ENCODE measurements around the gene NTN1.

NTN1 gene

GRCh38 chr17:9162275-9162985, 141.1 kb downstream of the NTN1 start:
- DNase-seq (ENCODE audit: low read depth) = no peak

GRCh38 chr17:9166788-9167187, 145.5 kb downstream of the NTN1 start:
- no peak for DNase-seq (ENCODE audit: low read depth)

GRCh38 chr17:9167379-9167778, 146.1 kb downstream of the NTN1 start:
- DNase-seq (ENCODE audit: low read depth) = no peak

GRCh38 chr17:9169116-9169515, 147.8 kb downstream of the NTN1 start:
- no peak for DNase-seq (ENCODE audit: low read depth)

- DNase-seq (ENCODE audit: low read depth) = no peak
These were observed 149.0 kb downstream of the NTN1 start for GRCh38 chr17:9170336-9170735.

- DNase-seq (ENCODE audit: low read depth) = no peak
These were observed 149.5 kb downstream of the NTN1 start for GRCh38 chr17:9170853-9171252.

GRCh38 chr17:9173386-9173983, 152.2 kb downstream of the NTN1 start:
- no peak for DNase-seq (ENCODE audit: low read depth)

- DNase-seq (ENCODE audit: low read depth) = no peak
These were observed 153.0 kb downstream of the NTN1 start for GRCh38 chr17:9174312-9174711.

GRCh38 chr17:9174779-9175574, 153.7 kb downstream of the NTN1 start:
- no peak for DNase-seq (ENCODE audit: low read depth)

GRCh38 chr17:9175700-9176467, 154.6 kb downstream of the NTN1 start:
- DNase-seq (ENCODE audit: low read depth) = no peak

- DNase-seq (ENCODE audit: low read depth) = no peak
These were observed 155.9 kb downstream of the NTN1 start for GRCh38 chr17:9177212-9177611.

- DNase-seq (ENCODE audit: low read depth) = no peak
These were observed 157.0 kb downstream of the NTN1 start for GRCh38 chr17:9178319-9178718.

GRCh38 chr17:9179602-9180001, 158.3 kb downstream of the NTN1 start:
- no peak for DNase-seq (ENCODE audit: low read depth)

GRCh38 chr17:9181640-9182039, 160.3 kb downstream of the NTN1 start:
- DNase-seq (ENCODE audit: low read depth) = no peak

GRCh38 chr17:9183306-9183705, 162.0 kb downstream of the NTN1 start:
- DNase-seq (ENCODE audit: low read depth) = no peak

GRCh38 chr17:9185142-9185541, 163.8 kb downstream of the NTN1 start:
- DNase-seq (ENCODE audit: low read depth) = no peak

GRCh38 chr17:9185688-9186284, 164.5 kb downstream of the NTN1 start:
- no peak for DNase-seq (ENCODE audit: low read depth)

- DNase-seq (ENCODE audit: low read depth) = no peak
These were observed 166.5 kb downstream of the NTN1 start for GRCh38 chr17:9187828-9188227.

GRCh38 chr17:9188367-9188766, 167.1 kb downstream of the NTN1 start:
- DNase-seq (ENCODE audit: low read depth) = no peak

- no peak for DNase-seq (ENCODE audit: low read depth)
These were observed 168.6 kb downstream of the NTN1 start for GRCh38 chr17:9189870-9190269.

GRCh38 chr17:9192010-9192409, 170.7 kb downstream of the NTN1 start:
- DNase-seq (ENCODE audit: low read depth) = no peak

- DNase-seq (ENCODE audit: low read depth) = no peak
These were observed 174.1 kb downstream of the NTN1 start for GRCh38 chr17:9195411-9195810.
